ENCODE results near the gene TSPAN3.

- no peak for TF ChIP-seq CTCF (IDR thresholded peaks at IDR 0.05; ENCODE audit: low read depth, low read length)
- no peak for TF ChIP-seq POLR2A (IDR thresholded peaks at IDR 0.05; ENCODE audit: extremely low read depth, insufficient read length)
- no peak for TF ChIP-seq MYC (IDR thresholded peaks at IDR 0.05; ENCODE audit: low read depth, low read length)
- no peak for TF ChIP-seq MAX (IDR thresholded peaks at IDR 0.05; ENCODE audit: low read depth, low read length)
Observed at GRCh38 chr15:77021803-77022381, 49.0 kb downstream of the TSPAN3 start.
